BLaER1 (cell line): ENCODE results near the gene CFAP70.
"Not testable (repeated sequence)": the region's sequence is repeated elsewhere in the genome, so short reads cannot be mapped to it uniquely, and the experiment has no call there.

Experiments used
- H3K27ac ChIP-seq: shearing (Covaris generic); formaldehyde crosslinking; 2 replicates; pipeline ENCODE4 v1.8.1; 2022
- H3K27me3 ChIP-seq: shearing (Covaris generic); formaldehyde crosslinking; 2 replicates; pipeline ENCODE4 v1.8.1; 2022
- H3K36me3 ChIP-seq: shearing (Covaris generic); formaldehyde crosslinking; 2 replicates; pipeline ENCODE4 v1.8.1; 2022
- H3K4me1 ChIP-seq: shearing (Covaris generic); formaldehyde crosslinking; 2 replicates; pipeline ENCODE4 v1.8.1; 2022
- H3K4me2 ChIP-seq: shearing (Covaris generic); formaldehyde crosslinking; 2 replicates; pipeline ENCODE4 v1.8.1; 2022
- H3K4me3 ChIP-seq: shearing (Covaris generic); formaldehyde crosslinking; 2 replicates; pipeline ENCODE4 v1.8.1; 2022
- H3K9ac ChIP-seq: shearing (Covaris generic); formaldehyde crosslinking; 2 replicates; pipeline ENCODE4 v1.8.1; 2022
- H3K9me3 ChIP-seq: shearing (Covaris generic); formaldehyde crosslinking; 2 replicates; pipeline ENCODE4 v1.8.1; 2022
- H4K20me1 ChIP-seq: shearing (Covaris generic); formaldehyde crosslinking; 2 replicates; pipeline ENCODE4 v1.8.1; 2022
- Cebpa-rat ChIP-seq: shearing (Covaris generic); IDR thresholded peaks from 2 replicates; pipeline ENCODE4 v1.8.1; 2022

CFAP70 gene

GRCh38 chr10:73262105-73262730 lies 96.4 kb downstream of the CFAP70 start:
- Histone ChIP-seq H3K4me2 (no peak overlapping the region), H3K27ac (no peak overlapping the region), H3K9me3 (peaks cover 22% of the 10 kb centered on the region), H3K9ac (no peak overlapping the region), H3K4me1 (no peaks in the 10 kb centered on the region), H3K36me3 (no peaks in the 10 kb centered on the region), H3K4me3 (no peak overlapping the region), H3K27me3 (no peaks in the 10 kb centered on the region), H4K20me1 (no peaks in the 10 kb centered on the region)
- no peak for TF ChIP-seq Cebpa-rat

- Histone ChIP-seq H3K27me3 (no peaks in the 10 kb centered on the region), H4K20me1 (no peaks in the 10 kb centered on the region), H3K36me3 (no peaks in the 10 kb centered on the region), H3K27ac (no peak overlapping the region), H3K9ac (no peak overlapping the region), H3K4me2 (no peak overlapping the region), H3K4me1 (no peaks in the 10 kb centered on the region), H3K4me3 (no peak overlapping the region), H3K9me3 (peaks cover 22% of the 10 kb centered on the region)
- TF ChIP-seq Cebpa-rat = no peak
Measured at GRCh38 chr10:73261362-73261995, 97.2 kb downstream of the CFAP70 start.

- not testable (repeated sequence) for H3K27me3 ChIP-seq
Measured at GRCh38 chr10:73258612-73259011, 100.1 kb downstream of the CFAP70 start.

GRCh38 chr10:73253225-73253555 lies 105.5 kb downstream of the CFAP70 start:
- H3K36me3 ChIP-seq = peaks cover 25% of the 10 kb centered on the region
- peak overlapping the region; percentile 87 for H3K4me2 ChIP-seq
- peak overlapping the region; percentile 90 for H3K27ac ChIP-seq
- H3K9ac ChIP-seq = peak overlapping the region; percentile 94
- peaks cover 48% of the 10 kb centered on the region for H3K4me1 ChIP-seq
- no peaks in the 10 kb centered on the region for H3K27me3 ChIP-seq
- H3K4me3 ChIP-seq = peak overlapping the region; percentile 82
- H4K20me1 ChIP-seq = no peaks in the 10 kb centered on the region
- H3K9me3 ChIP-seq = no peaks in the 10 kb centered on the region
- TF ChIP-seq Cebpa-rat = no peak

More at GRCh38 chr10:73258612-73259011, 100.1 kb downstream of the CFAP70 start:
- H3K27ac ChIP-seq, H3K36me3 ChIP-seq, H4K20me1 ChIP-seq, H3K9ac ChIP-seq, H3K4me1 ChIP-seq, H3K4me2 ChIP-seq, H3K4me3 ChIP-seq: not testable (repeated sequence)
- peaks cover 22% of the 10 kb centered on the region for H3K9me3 ChIP-seq

- H3K4me2 ChIP-seq = peak within 1 kb of the TSS; percentile 93
- H3K27me3 ChIP-seq = no peaks in the 10 kb centered on the region
- H4K20me1 ChIP-seq = no peaks in the 10 kb centered on the region
Measured at GRCh38 chr10:73252445-73253224, 106.0 kb downstream of the CFAP70 start, which contains the start of gene MRPS16. Gene MRPS16 (minus strand): TSS chr10:73252644. CDS start chr10:73252482, 162 bp downstream.

GRCh38 chr10:73251683-73252444 lies 106.8 kb downstream of the CFAP70 start:
- peak overlapping the region; percentile 90 for H3K27ac ChIP-seq
- peak overlapping the region; percentile 82 for H3K4me3 ChIP-seq
- peaks cover 57% of the 10 kb centered on the region for H3K4me1 ChIP-seq
- no peaks in the 10 kb centered on the region for H3K27me3 ChIP-seq
- peak overlapping the region; percentile 94 for H3K9ac ChIP-seq
- H4K20me1 ChIP-seq = no peaks in the 10 kb centered on the region
- peaks cover 25% of the 10 kb centered on the region for H3K36me3 ChIP-seq
- H3K4me2 ChIP-seq = peak overlapping the region; percentile 93
- TF ChIP-seq Cebpa-rat = no peak
- H3K9me3 ChIP-seq = no peaks in the 10 kb centered on the region

More at GRCh38 chr10:73252445-73253224, 106.0 kb downstream of the CFAP70 start, which contains the start of gene MRPS16:
- Histone ChIP-seq H3K27ac (peak within 1 kb of the TSS; percentile 90), H3K36me3 (peaks cover 25% of the 10 kb centered on the region), H3K9ac (peak within 1 kb of the TSS; percentile 94), H3K4me3 (peak within 1 kb of the TSS; percentile 82), H3K9me3 (no peaks in the 10 kb centered on the region), H3K4me1 (peaks cover 54% of the 10 kb centered on the region)
- no peak for TF ChIP-seq Cebpa-rat

- peaks cover 78% of the 10 kb centered on the region for H3K4me1 ChIP-seq
- H3K9ac ChIP-seq = peak overlapping the region; percentile 91; the same call in 1 of the 2 replicates
- H3K27ac ChIP-seq = 0 out of 2 replicates have a peak overlapping the region, but pooled peaks have one; percentile 40
- no peak overlapping the region for H3K4me3 ChIP-seq
- H4K20me1 ChIP-seq = no peaks in the 10 kb centered on the region
- TF ChIP-seq Cebpa-rat = no peak
- H3K9me3 ChIP-seq = no peaks in the 10 kb centered on the region
- H3K36me3 ChIP-seq = peaks cover 48% of the 10 kb centered on the region
- H3K27me3 ChIP-seq = no peaks in the 10 kb centered on the region
- H3K4me2 ChIP-seq = peak overlapping the region; percentile 92
Measured at GRCh38 chr10:73248259-73248724, 110.4 kb downstream of the CFAP70 start.

GRCh38 chr10:73247509-73248258 lies 111.0 kb downstream of the CFAP70 start:
- peak overlapping the region; percentile 91 for H3K9ac ChIP-seq
- peak overlapping the region; percentile 87 for H3K27ac ChIP-seq
- no peaks in the 10 kb centered on the region for H4K20me1 ChIP-seq
- H3K4me2 ChIP-seq = peak overlapping the region; percentile 92
- H3K4me3 ChIP-seq = peak overlapping the region; percentile 87
- peaks cover 54% of the 10 kb centered on the region for H3K36me3 ChIP-seq
- no peaks in the 10 kb centered on the region for H3K27me3 ChIP-seq
- no peaks in the 10 kb centered on the region for H3K9me3 ChIP-seq
- TF ChIP-seq Cebpa-rat = no peak
- peaks cover 74% of the 10 kb centered on the region for H3K4me1 ChIP-seq
